ENCODE measurements around the gene GSTM5. TPM values are rescaled to one million over a fixed set of nuclear protein-coding genes. Genes with fewer than 3 reads are reported as not detected.
"Not testable (repeated sequence)": the region's sequence is repeated elsewhere in the genome, so short reads cannot be mapped to it uniquely, and the experiment has no call there.

Gene GSTM5
- total RNA-seq, 1 donor from 2014 or later: 0.23 TPM

GRCh38 chr1:109687641-109688499 is 24.2 kb upstream of the GSTM5 start, which contains the start of gene GSTM1:
GSTM1 (plus strand) TSS chr1:109687817; CDS start chr1:109687874, 57 bp downstream.
- peak within 1 kb of the TSS; percentile 83 for H3K4me3 Mint-ChIP-seq
- DNase-seq (ENCODE audit: low read depth, low spot score): peak; percentile 34
- no peaks in the 10 kb centered on the region for H3K27me3 Mint-ChIP-seq (ENCODE audit: low read depth)
- TF ChIP-seq, protein P1, sequence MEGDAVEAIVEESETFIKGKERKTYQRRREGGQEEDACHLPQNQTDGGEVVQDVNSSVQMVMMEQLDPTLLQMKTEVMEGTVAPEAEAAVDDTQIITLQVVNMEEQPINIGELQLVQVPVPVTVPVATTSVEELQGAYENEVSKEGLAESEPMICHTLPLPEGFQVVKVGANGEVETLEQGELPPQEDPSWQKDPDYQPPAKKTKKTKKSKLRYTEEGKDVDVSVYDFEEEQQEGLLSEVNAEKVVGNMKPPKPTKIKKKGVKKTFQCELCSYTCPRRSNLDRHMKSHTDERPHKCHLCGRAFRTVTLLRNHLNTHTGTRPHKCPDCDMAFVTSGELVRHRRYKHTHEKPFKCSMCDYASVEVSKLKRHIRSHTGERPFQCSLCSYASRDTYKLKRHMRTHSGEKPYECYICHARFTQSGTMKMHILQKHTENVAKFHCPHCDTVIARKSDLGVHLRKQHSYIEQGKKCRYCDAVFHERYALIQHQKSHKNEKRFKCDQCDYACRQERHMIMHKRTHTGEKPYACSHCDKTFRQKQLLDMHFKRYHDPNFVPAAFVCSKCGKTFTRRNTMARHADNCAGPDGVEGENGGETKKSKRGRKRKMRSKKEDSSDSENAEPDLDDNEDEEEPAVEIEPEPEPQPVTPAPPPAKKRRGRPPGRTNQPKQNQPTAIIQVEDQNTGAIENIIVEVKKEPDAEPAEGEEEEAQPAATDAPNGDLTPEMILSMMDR (conservative IDR thresholded peaks at IDR 0.05): no peak
- peaks cover 11% of the 10 kb centered on the region for H3K4me1 Mint-ChIP-seq
- no peaks in the 10 kb centered on the region for H3K9me3 Mint-ChIP-seq
- no peaks in the 10 kb centered on the region for H3K36me3 Mint-ChIP-seq (ENCODE audit: low read depth)
- peak within 1 kb of the TSS; percentile 94 for H3K27ac Mint-ChIP-seq (ENCODE audit: unreplicated experiment)

DNA sequence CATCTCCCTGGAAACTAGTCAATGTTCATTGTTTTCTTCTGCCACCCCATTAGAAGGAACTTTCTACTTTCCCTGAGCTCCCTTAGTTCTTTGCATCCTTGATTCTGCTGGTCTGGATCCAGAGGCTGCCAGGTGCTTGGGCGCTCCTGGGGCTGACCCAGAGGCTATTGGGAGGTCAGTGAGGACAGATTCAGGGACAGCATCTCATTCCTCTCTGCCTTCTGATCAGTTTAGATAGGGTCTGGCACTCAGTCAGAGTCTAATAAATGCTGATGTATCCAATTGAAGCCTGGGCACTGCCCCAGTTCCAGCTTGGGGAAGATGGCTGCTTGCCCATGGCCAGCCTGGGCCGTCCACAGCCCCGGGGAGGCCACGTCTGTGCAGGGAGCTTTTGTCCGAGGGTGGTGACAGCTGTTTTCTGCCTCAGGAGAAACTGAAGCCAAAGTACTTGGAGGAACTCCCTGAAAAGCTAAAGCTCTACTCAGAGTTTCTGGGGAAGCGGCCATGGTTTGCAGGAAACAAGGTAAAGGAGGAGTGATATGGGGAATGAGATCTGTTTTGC is 22.1 kb upstream of the GSTM5 start:
- H3K4me3 Mint-ChIP-seq: no peak overlapping the region
- H3K36me3 Mint-ChIP-seq (ENCODE audit: low read depth): no peaks in the 10 kb centered on the region
- H3K27me3 Mint-ChIP-seq (ENCODE audit: low read depth): no peaks in the 10 kb centered on the region
- TF ChIP-seq, protein P1 (conservative IDR thresholded peaks at IDR 0.05): no peak
- H3K27ac Mint-ChIP-seq (ENCODE audit: unreplicated experiment): no peak overlapping the region
- H3K4me1 Mint-ChIP-seq: peaks cover 11% of the 10 kb centered on the region
- no peaks in the 10 kb centered on the region for H3K9me3 Mint-ChIP-seq
- no peak for DNase-seq (ENCODE audit: low read depth, low spot score)

- Mint-ChIP-seq H3K4me3 (no peak overlapping the region), H3K27me3 (ENCODE audit: low read depth) (no peaks in the 10 kb centered on the region), H3K27ac (ENCODE audit: unreplicated experiment) (no peak overlapping the region), H3K4me1 (peaks cover 11% of the 10 kb centered on the region), H3K9me3 (no peaks in the 10 kb centered on the region), H3K36me3 (ENCODE audit: low read depth) (no peaks in the 10 kb centered on the region)
- TF ChIP-seq, protein P1 (conservative IDR thresholded peaks at IDR 0.05): no peak
- DNase-seq (ENCODE audit: low read depth, low spot score): no peak
Measured at GRCh38 chr1:109691759-109692158, 20.3 kb upstream of the GSTM5 start.

DNA sequence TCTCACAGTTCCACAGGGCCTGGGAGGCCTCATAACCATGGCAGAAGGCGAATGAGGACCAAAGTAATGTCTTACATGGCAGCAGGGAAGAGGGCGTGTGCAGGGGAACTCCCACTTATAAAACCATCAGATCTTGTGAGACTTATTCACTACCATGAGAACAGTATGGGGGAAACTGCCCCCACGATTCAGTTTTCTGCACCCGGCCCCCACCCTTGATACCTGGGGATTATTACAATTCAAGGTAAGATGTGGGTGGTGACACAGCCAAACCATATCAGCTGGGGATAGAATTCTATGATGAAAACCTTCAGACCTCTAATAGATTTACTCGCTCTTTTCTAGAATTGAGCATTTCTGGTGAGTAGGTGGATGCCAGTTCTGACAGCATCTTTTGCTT is 17.7 kb upstream of the GSTM5 start:
- not testable (repeated sequence) for H3K4me1 Mint-ChIP-seq; H3K4me3 Mint-ChIP-seq; H3K27me3 Mint-ChIP-seq (ENCODE audit: low read depth); DNase-seq (ENCODE audit: low read depth, low spot score); H3K27ac Mint-ChIP-seq (ENCODE audit: unreplicated experiment); H3K9me3 Mint-ChIP-seq; H3K36me3 Mint-ChIP-seq (ENCODE audit: low read depth)

- H3K4me3 Mint-ChIP-seq; H3K36me3 Mint-ChIP-seq (ENCODE audit: low read depth); DNase-seq (ENCODE audit: low read depth, low spot score); H3K27me3 Mint-ChIP-seq (ENCODE audit: low read depth); H3K9me3 Mint-ChIP-seq; H3K27ac Mint-ChIP-seq (ENCODE audit: unreplicated experiment); H3K4me1 Mint-ChIP-seq: not testable (repeated sequence)
Measured at GRCh38 chr1:109695138-109695537, 16.9 kb upstream of the GSTM5 start.

GRCh38 chr1:109697066-109697465 is 15.0 kb upstream of the GSTM5 start:
- H3K9me3 Mint-ChIP-seq: no peaks in the 10 kb centered on the region
- TF ChIP-seq, protein P1 (conservative IDR thresholded peaks at IDR 0.05): no peak
- H3K27me3 Mint-ChIP-seq (ENCODE audit: low read depth): no peaks in the 10 kb centered on the region
- no peaks in the 10 kb centered on the region for H3K36me3 Mint-ChIP-seq (ENCODE audit: low read depth)
- no peak for DNase-seq (ENCODE audit: low read depth, low spot score)
- no peaks in the 10 kb centered on the region for H3K4me1 Mint-ChIP-seq
- H3K27ac Mint-ChIP-seq (ENCODE audit: unreplicated experiment): no peak overlapping the region
- H3K4me3 Mint-ChIP-seq: no peak overlapping the region

DNA sequence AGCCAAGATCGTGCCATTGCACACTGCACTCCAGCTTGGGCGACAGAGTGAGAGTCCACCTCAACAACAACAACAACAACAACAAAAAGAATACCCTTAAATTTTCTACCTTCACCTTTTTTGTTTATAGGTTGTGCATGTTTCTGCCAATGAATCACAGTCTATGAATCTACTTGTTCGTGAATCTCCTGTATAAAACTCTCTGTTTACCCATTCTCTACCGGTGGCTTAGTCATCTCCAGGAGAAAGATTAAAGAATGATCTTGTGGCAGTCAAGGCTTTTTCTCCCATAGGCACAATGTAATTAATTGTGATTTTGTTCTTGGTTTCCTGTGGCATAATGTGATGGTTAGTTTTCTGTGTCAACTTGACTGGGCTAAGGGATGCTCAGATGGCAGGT is 14.2 kb upstream of the GSTM5 start:
- DNase-seq (ENCODE audit: low read depth, low spot score); H3K27me3 Mint-ChIP-seq (ENCODE audit: low read depth); H3K4me1 Mint-ChIP-seq; H3K36me3 Mint-ChIP-seq (ENCODE audit: low read depth); H3K4me3 Mint-ChIP-seq; H3K27ac Mint-ChIP-seq (ENCODE audit: unreplicated experiment); H3K9me3 Mint-ChIP-seq: not testable (repeated sequence)

DNA sequence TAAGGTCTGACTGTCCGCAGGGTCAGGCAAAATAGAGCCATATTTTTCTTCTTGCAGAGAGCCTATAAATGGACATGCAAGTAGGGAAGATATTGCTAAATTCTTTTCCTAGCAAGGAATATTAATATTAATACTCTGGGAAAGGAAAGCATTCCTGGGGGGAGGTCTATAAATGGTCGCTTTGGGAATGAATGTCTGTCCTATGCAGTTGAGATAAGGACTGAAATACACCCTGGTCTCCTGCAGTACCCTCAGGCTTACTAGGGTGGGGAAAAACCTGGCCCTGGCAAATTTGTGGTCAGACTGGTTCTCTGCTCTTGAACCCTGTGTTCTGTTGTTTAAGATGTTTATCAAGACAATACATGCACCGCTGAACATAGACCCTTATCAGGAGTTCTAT is 9.1 kb upstream of the GSTM5 start:
- H3K27ac Mint-ChIP-seq (ENCODE audit: unreplicated experiment); H3K36me3 Mint-ChIP-seq (ENCODE audit: low read depth); H3K4me1 Mint-ChIP-seq; DNase-seq (ENCODE audit: low read depth, low spot score); H3K27me3 Mint-ChIP-seq (ENCODE audit: low read depth); H3K4me3 Mint-ChIP-seq: not testable (repeated sequence)
- H3K9me3 Mint-ChIP-seq: peaks cover 11% of the 10 kb centered on the region

All from neural crest cell (in vitro differentiated cells).